HG02852 (cell line): ENCODE measurements around the gene C17orf67.

Source experiments
- ATAC-seq: cut with Tn5 transposase; IDR thresholded peaks from one replicate; pipeline ENCODE4 v1.9.1; 2021; ENCODE audit warnings: mild to moderate bottlenecking, moderate library complexity; ENCODE audit not compliant: unreplicated experiment

Gene C17orf67

DNA sequence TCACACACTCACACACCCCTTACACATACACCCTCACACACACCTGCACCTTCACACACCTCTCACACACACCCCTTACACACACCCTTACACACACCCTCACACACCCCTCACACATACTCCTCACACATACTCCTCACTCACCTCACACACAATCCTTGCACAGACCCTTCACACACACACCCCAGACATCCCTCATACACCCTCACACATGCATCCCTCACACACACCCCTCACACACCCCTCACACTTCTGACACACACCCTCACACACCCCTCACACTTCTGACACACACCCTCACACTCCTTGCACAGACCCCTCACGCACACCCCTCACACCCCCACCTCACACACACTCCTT lies 23.9 kb downstream of the C17orf67 start:
- no peak for ATAC-seq

DNA sequence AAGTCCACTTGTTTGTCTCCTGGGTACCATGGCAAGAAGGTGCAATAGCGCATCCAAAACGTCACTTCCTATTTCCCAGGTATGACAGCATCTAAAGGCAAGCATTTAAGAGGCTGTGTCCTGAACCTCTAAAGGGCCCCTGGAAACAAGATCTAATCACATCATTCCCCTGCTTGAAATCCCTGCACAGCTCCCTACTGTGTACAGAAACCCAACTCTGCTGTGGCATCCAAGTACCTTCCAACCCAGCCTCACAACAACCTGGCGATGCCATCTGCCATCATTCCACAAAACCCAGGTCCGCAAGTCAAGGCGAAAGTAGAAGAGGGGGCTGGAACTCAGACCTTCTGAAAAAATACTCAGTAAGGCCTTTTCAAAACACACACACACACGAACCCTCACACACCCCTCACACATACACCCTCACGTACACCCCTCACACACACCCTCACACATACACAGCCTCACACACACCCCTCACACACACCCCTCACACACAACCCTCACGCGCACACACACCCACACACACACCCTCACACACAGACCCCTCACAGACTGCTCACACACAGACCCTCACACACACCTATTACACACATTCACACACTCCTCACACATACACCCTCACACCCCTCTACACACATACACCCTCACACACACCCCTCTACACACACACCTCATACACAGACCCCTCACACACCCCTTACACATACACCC lies 24.5 kb downstream of the C17orf67 start:
- ATAC-seq: no peak

DNA sequence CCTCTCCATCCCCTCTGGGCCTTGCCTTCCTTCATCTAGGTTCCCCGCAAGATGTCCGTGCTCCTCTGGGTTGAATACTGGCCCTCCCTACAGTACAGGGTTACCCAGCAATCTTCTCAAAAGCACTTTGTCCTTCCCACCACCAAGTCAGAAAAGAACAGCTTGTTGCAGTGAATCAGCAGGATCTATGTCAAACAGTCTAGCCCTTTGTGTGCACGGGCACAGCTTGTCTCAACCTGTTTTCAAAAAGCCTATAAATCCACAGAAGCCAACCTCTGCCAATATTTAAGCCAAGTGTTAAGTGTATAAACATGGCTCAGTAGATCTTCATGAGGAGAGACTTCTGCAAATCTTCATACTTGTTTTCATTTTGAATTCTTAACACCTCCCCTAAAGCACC lies 25.2 kb downstream of the C17orf67 start:
- no peak for ATAC-seq

- ATAC-seq: no peak
Measured at GRCh38 chr17:56807723-56808122, 26.0 kb downstream of the C17orf67 start.

DNA sequence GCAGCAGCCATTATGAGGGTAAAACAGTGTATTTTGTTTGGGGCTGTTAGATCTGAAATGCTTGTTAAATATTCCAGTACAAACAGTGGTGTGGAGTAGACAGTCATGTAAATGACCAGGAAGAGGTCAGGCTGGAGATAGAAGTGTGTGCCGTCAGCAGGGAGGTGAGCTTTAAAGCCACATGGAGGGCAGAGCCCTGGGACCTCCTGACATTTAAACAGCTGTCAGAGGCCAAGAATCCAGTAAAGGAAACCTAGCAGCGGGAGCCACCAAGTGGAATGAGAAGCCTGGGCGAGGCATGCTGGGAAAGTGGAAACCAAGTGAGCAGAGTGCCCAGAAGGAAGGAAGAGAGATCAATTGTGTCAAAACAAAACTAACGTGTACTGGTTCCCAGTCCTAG lies 26.8 kb downstream of the C17orf67 start:
- no peak for ATAC-seq

- no peak for ATAC-seq
Measured at GRCh38 chr17:56804454-56804853, 29.3 kb downstream of the C17orf67 start.

DNA sequence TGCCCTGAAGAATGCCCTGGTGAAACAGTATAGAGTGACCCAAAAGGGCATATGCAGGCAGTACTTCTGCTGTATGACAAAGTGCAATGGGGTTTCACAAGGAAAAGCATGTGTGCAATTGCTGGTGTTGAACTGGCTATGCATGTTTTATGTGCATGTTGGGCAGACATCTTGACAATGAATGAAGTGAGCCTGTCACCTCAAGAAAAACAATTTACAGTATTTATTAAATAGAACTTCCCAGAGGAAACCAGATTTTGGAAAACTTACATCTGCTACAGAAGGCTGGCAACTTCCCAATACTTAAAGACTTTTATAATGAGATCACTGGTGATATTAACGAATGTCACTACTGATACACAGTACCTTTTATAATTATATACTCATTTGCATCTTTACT lies 30.6 kb downstream of the C17orf67 start:
- no peak for ATAC-seq

- no peak for ATAC-seq
Measured at GRCh38 chr17:56801459-56802178, 32.1 kb downstream of the C17orf67 start.

- ATAC-seq: no peak
Measured at GRCh38 chr17:56798916-56799315, 34.8 kb downstream of the C17orf67 start.

DNA sequence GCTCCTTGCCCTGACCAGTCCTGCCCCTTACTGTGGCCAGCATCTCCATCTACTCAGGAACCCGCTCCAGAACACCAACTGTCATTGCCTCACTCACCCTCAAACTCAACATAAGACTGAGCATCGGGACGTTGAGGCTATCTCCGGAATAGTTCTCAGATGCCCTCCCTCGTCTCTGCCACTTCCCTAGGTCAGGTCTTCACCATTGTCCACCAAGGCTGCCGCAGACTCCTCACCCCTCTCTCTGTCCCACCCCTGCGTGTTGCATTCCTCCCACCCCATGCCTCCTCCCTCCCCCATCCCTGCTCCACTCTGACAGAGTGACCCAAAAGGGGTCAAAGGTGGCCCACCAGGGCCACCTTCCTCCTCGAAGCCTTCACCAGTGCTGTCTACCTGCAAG lies 37.2 kb downstream of the C17orf67 start:
- no peak for ATAC-seq

DNA sequence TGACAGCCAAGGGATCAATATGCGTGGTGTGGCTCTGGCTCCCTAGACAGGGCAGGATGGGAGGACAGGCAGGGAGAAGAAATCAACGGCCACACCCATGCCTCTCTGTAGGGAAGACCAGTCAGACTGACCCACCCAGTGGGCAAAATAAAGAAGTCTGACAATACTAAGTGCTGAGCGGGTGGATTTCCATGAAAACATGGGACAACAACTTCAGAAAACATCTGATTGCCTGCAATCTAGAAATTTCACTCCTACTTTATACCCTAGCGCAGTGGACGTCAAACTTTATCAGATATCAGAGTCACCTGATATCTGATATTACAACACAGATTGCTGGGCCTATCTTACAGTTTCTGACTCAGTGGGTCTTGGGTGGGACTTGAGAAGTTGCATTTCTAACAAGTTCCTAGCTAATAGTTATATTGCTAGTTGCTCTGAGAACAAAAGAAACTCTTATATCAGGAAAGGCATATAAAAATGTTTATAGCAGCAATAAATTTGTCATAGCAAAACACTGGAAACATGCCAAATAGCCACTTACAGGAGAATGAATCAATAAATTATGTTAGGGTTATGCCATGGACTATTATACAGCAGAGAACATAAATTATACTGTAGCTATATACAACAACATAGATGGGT lies 38.4 kb downstream of the C17orf67 start:
- no peak for ATAC-seq

DNA sequence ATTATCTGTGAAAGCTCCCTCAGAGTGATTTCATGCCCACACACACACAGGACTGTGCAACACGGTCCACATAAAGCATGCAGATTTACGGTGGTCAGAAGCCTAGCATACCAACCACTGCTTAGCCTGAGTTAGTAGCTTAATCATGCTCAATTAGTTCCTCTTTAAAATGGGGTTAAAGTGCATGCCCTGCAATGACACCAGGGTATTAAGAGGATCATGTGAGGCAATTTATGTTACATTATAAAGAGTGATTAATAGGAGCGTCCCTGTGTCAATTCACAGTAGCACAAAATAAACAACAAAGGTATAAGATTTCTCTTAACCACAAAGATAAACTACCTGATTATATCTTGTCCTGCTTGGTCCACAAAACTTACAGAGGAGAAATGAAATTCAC lies 39.8 kb downstream of the C17orf67 start:
- ATAC-seq: no peak

- no peak for ATAC-seq
Measured at GRCh38 chr17:56793531-56793930, 40.2 kb downstream of the C17orf67 start.

DNA sequence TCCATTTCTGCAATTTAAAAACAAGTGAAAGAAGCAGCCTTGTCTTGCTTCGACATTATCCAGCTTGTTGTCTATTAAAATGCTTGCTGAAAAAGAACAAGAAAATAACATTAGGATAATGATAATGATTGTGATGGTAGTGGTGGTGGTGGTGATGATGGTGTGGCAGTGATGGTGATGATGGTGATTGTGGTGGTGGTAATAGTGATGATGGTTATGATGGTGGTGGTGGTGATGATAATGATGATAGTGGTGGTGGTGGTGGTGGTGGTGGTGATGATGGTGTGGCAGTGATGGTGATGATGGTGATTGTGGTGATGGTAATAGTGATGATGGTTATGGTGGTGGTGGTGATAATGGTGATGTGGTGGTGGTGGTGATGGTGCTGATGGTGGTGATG lies 41.5 kb downstream of the C17orf67 start:
- ATAC-seq: no peak

- ATAC-seq: peak; percentile 72
Measured at GRCh38 chr17:56786989-56787482, 46.7 kb downstream of the C17orf67 start.

DNA sequence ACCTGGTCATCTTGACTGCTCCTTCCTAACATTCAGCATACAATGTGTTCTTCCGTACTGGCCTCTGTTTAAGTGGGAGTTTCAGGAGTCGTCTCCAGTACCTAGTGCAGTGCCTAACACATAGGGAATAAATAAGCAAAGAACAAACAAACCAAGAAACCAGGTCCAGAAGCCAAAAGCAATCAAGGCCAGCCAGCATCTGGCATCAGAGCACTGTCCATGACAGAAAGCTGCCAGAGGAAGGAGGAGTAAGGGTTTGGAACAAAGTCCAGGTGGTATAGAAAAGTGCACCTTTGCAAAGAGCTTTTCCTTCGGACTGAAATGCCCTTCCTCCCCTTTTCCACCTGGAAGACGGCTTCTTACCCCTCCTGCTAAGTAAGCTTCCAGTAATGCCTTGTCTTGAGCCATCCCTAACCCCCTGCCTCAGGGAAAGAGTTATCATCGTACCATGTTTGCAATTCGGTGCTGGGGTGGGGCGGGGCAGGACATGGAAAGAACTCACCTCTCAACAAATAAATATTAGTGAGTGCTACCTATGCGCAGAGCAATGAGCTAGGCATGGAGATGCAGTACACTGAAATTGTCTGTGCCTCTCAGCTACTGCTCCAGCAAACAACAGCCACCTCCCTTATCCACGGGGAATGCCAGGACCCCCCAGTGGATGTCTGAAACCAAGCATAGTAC lies 47.6 kb downstream of the C17orf67 start:
- no peak for ATAC-seq

DNA sequence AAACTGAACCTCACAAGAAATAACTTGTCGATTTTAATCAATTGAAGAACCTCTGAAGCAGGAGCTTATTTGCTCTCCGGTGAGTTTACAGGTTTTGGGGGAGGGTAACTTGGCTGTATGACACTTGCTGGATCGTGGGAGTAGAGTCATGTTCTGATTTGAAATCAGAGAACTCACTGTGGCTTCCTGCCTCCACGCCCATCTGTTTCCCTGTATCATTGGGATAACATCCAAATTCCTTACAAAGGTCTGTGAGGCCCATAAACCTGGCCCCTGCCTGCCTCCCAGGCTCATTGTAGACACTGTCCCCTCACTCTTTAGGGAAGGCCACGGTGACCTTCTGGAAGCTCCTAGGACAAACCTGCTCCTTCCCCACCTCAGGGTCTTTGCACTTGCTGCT lies 48.3 kb downstream of the C17orf67 start:
- no peak for ATAC-seq

GRCh38 chr17:56782338-56782737 lies 51.4 kb downstream of the C17orf67 start:
- ATAC-seq: no peak

DNA sequence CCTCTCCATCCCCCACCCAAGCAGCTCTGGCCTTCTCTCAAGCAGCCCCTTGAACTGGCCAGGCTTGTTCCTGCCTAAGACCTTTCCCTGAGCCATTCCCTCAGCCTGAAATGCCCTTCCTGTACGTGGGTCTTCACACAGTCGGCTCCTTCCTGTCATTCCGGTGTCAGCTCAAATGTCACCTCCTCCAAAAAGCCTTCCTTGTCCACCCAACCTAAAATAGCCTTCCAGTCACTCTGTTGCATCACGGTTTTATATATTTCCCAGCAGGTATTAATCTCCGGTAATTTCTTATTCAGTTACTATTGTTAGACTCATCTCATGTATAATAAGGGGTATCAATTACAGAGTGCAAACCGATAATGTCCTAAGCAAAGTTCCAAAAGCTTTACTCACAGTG lies 51.8 kb downstream of the C17orf67 start:
- ATAC-seq: no peak

GRCh38 chr17:56779898-56780777 lies 53.6 kb downstream of the C17orf67 start:
- peak; percentile 97 for ATAC-seq
